ENCODE measurements around the gene AGBL4.

- TF ChIP-seq CTCF (IDR thresholded peaks at IDR 0.05; ENCODE audit: low read length), result no peak
- TF ChIP-seq EZH2 (IDR thresholded peaks at IDR 0.05; ENCODE audit: borderline replicate concordance, low read length), result no peak
Observed at GRCh38 chr1:48659801-48660200, 1364.0 kb downstream of the AGBL4 start.

Data from OCI-LY1 (cell line).